Adipose tissue (tissue), 3 donors: ENCODE measurements around the gene FBXL20. TPM values are rescaled to one million over a fixed set of nuclear protein-coding genes. Genes with fewer than 3 reads are reported as not detected.

ENCODE experiments used
- polyA plus RNA-seq, 3 donors: library from polyadenylated mRNA; stranded (reverse); fragments of 200-250 nt; gene quantifications; one replicate each; pipeline ENCODE4 v1.2.3, GENCODE V29; 2013
- donor health status: healthy with polysubstance abuse.
- donor health status: Bipolar disorder and iron deficiency.
- donor health status: healthy.

Gene FBXL20
- polyA plus RNA-seq, 3 donors = 2.3 to 4.5 (median 3.5) TPM

Other genes starting within 250 kb of the FBXL20 start
- gene PLXDC1, start 250.0 kb downstream of the FBXL20 start, polyA plus RNA-seq = 10 to 100 TPM in 1 of 3 donors, 1 to 10 TPM in 2; 1.2 to 10.7 (median 4.7) TPM
- under 1 TPM in 1 of 3 donors, not detected in 2; 0.07 TPM for gene ARL5C, start 235.5 kb downstream of the FBXL20 start, polyA plus RNA-seq
- gene CACNB1, start 204.0 kb downstream of the FBXL20 start, polyA plus RNA-seq = 1 to 10 TPM; 1.4 to 4.6 (median 1.5) TPM
- 1,000 to 10,000 TPM; 2,235 to 3,735 (median 3,189) TPM for gene RPL19, start 201.3 kb downstream of the FBXL20 start, polyA plus RNA-seq
- gene STAC2, start 175.7 kb downstream of the FBXL20 start, polyA plus RNA-seq = under 1 TPM; 0.09 to 0.22 (median 0.12) TPM
- 10 to 100 TPM in 2 of 3 donors, 1 to 10 TPM in 1; 5.0 to 13.3 (median 11.7) TPM for gene MED1, start 49.6 kb upstream of the FBXL20 start, polyA plus RNA-seq
- 10 to 100 TPM in 2 of 3 donors, 1 to 10 TPM in 1; 5.8 to 13.4 (median 12.9) TPM for gene CDK12, start 59.9 kb upstream of the FBXL20 start, polyA plus RNA-seq
- under 1 TPM in 2 of 3 donors, not detected in 1; 0.01 to 0.22 TPM for gene NEUROD2, start 206.3 kb upstream of the FBXL20 start, polyA plus RNA-seq
- 100 to 1,000 TPM in 1 of 3 donors, 10 to 100 TPM in 1, 1 to 10 TPM in 1; 8.7 to 183 (median 40.4) TPM for gene PPP1R1B, start 225.3 kb upstream of the FBXL20 start, polyA plus RNA-seq
- gene STARD3, start 235.5 kb upstream of the FBXL20 start, polyA plus RNA-seq = 10 to 100 TPM; 42.7 to 60.8 (median 46.6) TPM